ENCODE results near the gene CARHSP1.
A peak's percentile ranks its signal among the peaks of the same experiment; 100 is the strongest.

The CARHSP1 gene

GRCh38 chr16:8855051-8855786 lies 13.6 kb downstream of the CARHSP1 start:
- no peak overlapping the region for H3K4me3 ChIP-seq (ENCODE audit: low read depth, low read length)
- ChIA-PET POLR2A (interaction anchor here (5.1 kb wide), 1 partner anchor 13 kb away, joined by 21 read pairs; the partner anchor contains the start of gene CARHSP1), CTCF (interaction anchor here (0.6 to 1.9 kb wide), 4 partner anchors 8 to 29 kb away, joined by 3 to 5 read pairs (median 3); partner anchors contain the start of gene CARHSP1)
- H3K36me3 ChIP-seq (ENCODE audit: control insufficient read depth in 2 of 2, insufficient read depth in 1 of 2, low read length in 2 of 2) = peaks cover 6 to 82% of the 10 kb centered on the region in 2 experiments; a peak in 2 of 3 replicates
- no peaks in the 10 kb centered on the region for H3K9me3 ChIP-seq (ENCODE audit: control insufficient read depth, insufficient read depth, low read depth, low read length)
- no peaks in the 10 kb centered on the region for H3K4me1 ChIP-seq (ENCODE audit: control insufficient read depth, insufficient read depth, low read length)
- TF ChIP-seq KLF16 (tag by site-specific recombination; IDR thresholded peaks at IDR 0.05) = no peak
- 0 out of 2 replicates have a peak, but pooled peaks have one; percentile 21 for TF ChIP-seq SCRT1 (tag by site-specific recombination; IDR thresholded peaks at IDR 0.05; ENCODE audit: borderline replicate concordance)
- TF ChIP-seq, protein P1, sequence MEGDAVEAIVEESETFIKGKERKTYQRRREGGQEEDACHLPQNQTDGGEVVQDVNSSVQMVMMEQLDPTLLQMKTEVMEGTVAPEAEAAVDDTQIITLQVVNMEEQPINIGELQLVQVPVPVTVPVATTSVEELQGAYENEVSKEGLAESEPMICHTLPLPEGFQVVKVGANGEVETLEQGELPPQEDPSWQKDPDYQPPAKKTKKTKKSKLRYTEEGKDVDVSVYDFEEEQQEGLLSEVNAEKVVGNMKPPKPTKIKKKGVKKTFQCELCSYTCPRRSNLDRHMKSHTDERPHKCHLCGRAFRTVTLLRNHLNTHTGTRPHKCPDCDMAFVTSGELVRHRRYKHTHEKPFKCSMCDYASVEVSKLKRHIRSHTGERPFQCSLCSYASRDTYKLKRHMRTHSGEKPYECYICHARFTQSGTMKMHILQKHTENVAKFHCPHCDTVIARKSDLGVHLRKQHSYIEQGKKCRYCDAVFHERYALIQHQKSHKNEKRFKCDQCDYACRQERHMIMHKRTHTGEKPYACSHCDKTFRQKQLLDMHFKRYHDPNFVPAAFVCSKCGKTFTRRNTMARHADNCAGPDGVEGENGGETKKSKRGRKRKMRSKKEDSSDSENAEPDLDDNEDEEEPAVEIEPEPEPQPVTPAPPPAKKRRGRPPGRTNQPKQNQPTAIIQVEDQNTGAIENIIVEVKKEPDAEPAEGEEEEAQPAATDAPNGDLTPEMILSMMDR (tag by site-specific recombination; IDR thresholded peaks at IDR 0.05) = 0 out of 2 replicates have a peak, but pooled peaks have one; percentile 24
- no peak for TF ChIP-seq HOXC10 (CRISPR knock-in tag; IDR thresholded peaks at IDR 0.05)
- TF ChIP-seq SCRT2 (tag by site-specific recombination; IDR thresholded peaks at IDR 0.05) = peak; percentile 24; the same call in 1 of the 2 replicates
- H3K27ac ChIP-seq (ENCODE audit: extremely low read depth, low read depth, low read length) = no peak overlapping the region

DNA sequence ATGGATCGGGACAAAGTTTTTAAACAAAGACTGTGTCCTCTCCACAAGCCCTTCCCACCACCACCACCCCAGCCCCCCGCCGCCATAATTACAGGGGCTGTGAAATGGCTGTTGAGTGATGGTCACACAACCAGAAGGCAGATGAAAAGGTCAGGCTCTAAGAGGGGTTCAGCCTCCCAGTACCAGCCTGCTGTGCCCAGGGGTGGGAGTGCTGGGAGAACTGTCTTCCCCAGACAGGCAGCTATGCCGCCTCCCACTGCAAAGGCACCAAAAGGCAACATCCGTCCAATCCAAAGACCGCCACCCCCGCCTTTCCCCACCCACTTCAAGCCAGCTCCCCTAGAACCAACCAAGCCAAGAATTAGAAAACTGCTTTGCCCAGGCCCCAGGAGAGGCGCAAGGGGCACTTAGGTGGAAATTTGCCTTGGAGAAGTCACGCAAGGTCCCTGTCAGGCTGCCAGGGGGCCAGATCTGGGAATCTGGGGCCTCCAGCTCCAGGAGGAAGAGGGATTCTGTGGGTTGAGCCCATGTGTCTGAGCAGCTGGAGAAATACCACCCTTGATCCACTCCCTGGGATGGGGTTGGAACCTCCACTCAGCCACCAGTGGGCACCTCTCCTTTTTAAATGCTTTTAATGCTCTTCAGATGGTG lies 14.4 kb downstream of the CARHSP1 start:
- peaks cover 6 to 88% of the 10 kb centered on the region in 2 experiments; a peak in 2 of 3 replicates for H3K36me3 ChIP-seq (ENCODE audit: control insufficient read depth in 2 of 2, insufficient read depth in 1 of 2, low read length in 2 of 2)
- ChIA-PET POLR2A (interaction anchor here (0.9 to 5.1 kb wide), 2 partner anchors 9 to 14 kb away, joined by 3 to 21 read pairs; partner anchors contain the start of gene CARHSP1), CTCF (interaction anchor here (0.8 to 1.9 kb wide), 3 partner anchors 9 to 30 kb away, joined by 3 to 5 read pairs (median 3); no protein-coding TSS in a partner anchor)
- no peaks in the 10 kb centered on the region for H3K9me3 ChIP-seq (ENCODE audit: control insufficient read depth, insufficient read depth, low read depth, low read length)
- TF ChIP-seq ZBTB8A (tag by site-specific recombination; IDR thresholded peaks at IDR 0.05) (no peak), ZNF645 (tag by site-specific recombination; IDR thresholded peaks at IDR 0.05) (no peak), GLI4 (tag by site-specific recombination; IDR thresholded peaks at IDR 0.05) (no peak), FEZF1 (tag by site-specific recombination; IDR thresholded peaks at IDR 0.05) (no peak), ZNF658 (tag by site-specific recombination; IDR thresholded peaks at IDR 0.05) (no peak), ZNF248 (tag by site-specific recombination; IDR thresholded peaks at IDR 0.05) (no peak), ZNF664 (tag by site-specific recombination; IDR thresholded peaks at IDR 0.05) (no peak), ZNF600 (tag by site-specific recombination; IDR thresholded peaks at IDR 0.05) (no peak), ZFP3 (tag by site-specific recombination; IDR thresholded peaks at IDR 0.05; ENCODE audit: low read depth) (no peak), KLF8 (tag by site-specific recombination; IDR thresholded peaks at IDR 0.05) (no peak), ZNF777 (tag by site-specific recombination; IDR thresholded peaks at IDR 0.05; ENCODE audit: borderline replicate concordance) (no peak), ZNF23 (tag by site-specific recombination; IDR thresholded peaks at IDR 0.05; ENCODE audit: borderline replicate concordance) (no peak), ZNF138 (tag by site-specific recombination; IDR thresholded peaks at IDR 0.05; ENCODE audit: borderline replicate concordance) (no peak)
- TF ChIP-seq, protein P2, sequence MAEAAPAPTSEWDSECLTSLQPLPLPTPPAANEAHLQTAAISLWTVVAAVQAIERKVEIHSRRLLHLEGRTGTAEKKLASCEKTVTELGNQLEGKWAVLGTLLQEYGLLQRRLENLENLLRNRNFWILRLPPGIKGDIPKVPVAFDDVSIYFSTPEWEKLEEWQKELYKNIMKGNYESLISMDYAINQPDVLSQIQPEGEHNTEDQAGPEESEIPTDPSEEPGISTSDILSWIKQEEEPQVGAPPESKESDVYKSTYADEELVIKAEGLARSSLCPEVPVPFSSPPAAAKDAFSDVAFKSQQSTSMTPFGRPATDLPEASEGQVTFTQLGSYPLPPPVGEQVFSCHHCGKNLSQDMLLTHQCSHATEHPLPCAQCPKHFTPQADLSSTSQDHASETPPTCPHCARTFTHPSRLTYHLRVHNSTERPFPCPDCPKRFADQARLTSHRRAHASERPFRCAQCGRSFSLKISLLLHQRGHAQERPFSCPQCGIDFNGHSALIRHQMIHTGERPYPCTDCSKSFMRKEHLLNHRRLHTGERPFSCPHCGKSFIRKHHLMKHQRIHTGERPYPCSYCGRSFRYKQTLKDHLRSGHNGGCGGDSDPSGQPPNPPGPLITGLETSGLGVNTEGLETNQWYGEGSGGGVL (tag by site-specific recombination; IDR thresholded peaks at IDR 0.05) = no peak
- TF ChIP-seq, protein P3, sequence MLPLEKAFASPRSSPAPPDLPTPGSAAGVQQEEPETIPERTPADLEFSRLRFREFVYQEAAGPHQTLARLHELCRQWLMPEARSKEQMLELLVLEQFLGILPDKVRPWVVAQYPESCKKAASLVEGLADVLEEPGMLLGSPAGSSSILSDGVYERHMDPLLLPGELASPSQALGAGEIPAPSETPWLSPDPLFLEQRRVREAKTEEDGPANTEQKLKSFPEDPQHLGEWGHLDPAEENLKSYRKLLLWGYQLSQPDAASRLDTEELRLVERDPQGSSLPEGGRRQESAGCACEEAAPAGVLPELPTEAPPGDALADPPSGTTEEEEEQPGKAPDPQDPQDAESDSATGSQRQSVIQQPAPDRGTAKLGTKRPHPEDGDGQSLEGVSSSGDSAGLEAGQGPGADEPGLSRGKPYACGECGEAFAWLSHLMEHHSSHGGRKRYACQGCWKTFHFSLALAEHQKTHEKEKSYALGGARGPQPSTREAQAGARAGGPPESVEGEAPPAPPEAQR (tag by site-specific recombination; IDR thresholded peaks at IDR 0.05) = no peak
- H3K27ac ChIP-seq (ENCODE audit: extremely low read depth, low read depth, low read length) = no peak overlapping the region
- H3K4me1 ChIP-seq (ENCODE audit: control insufficient read depth, insufficient read depth, low read length) = no peaks in the 10 kb centered on the region
- H3K4me3 ChIP-seq (ENCODE audit: low read depth, low read length) = no peak overlapping the region
